Mononuclear cell (primary cell): ENCODE results near the gene RBM48. TPM values are rescaled to one million over a fixed set of nuclear protein-coding genes. Genes with fewer than 3 reads are reported as not detected.

Source experiments
- H3K27me3 ChIP-seq: 2 replicates; pipeline ENCODE4 v1.6.0; 2011; ENCODE audit warnings: low read length, control low read depth; ENCODE audit not compliant: insufficient read depth
- H3K4me1 ChIP-seq: 2 replicates; pipeline ENCODE4 v1.5.1; 2011; ENCODE audit warnings: mild to moderate bottlenecking, low read length, control low read depth; ENCODE audit not compliant: insufficient read depth
- H3K4me3 ChIP-seq: 2 replicates; pipeline ENCODE4 v1.5.1; 2011; ENCODE audit warnings: mild to moderate bottlenecking, low read length, moderate library complexity
- H3K9me3 ChIP-seq: 2 replicates; pipeline ENCODE4 v1.5.1; 2011; ENCODE audit warnings: low read depth, mild to moderate bottlenecking, control low read depth, low read length
- total RNA-seq: library from RNA; depleted of rRNA; stranded (reverse); fragments of >200 nt; gene quantifications from one replicate; pipeline ENCODE4 v1.2.3, GENCODE V29; 2012

Gene RBM48
- total RNA-seq, 1 donor = 36.3 TPM

GRCh38 chr7:92567460-92567859 lies 38.9 kb downstream of the RBM48 start:
- Histone ChIP-seq H3K9me3 (no peaks in the 10 kb centered on the region), H3K27me3 (no peaks in the 10 kb centered on the region), H3K4me3 (no peak overlapping the region), H3K4me1 (peaks cover 5% of the 10 kb centered on the region)

GRCh38 chr7:92569137-92569536 lies 40.5 kb downstream of the RBM48 start:
- no peaks in the 10 kb centered on the region for H3K27me3 ChIP-seq
- no peak overlapping the region for H3K4me3 ChIP-seq
- peaks cover 5% of the 10 kb centered on the region for H3K4me1 ChIP-seq
- H3K9me3 ChIP-seq = no peaks in the 10 kb centered on the region

- Histone ChIP-seq H3K27me3 (no peaks in the 10 kb centered on the region), H3K9me3 (no peaks in the 10 kb centered on the region), H3K4me1 (no peaks in the 10 kb centered on the region), H3K4me3 (no peak overlapping the region)
These were observed 47.7 kb downstream of the RBM48 start for GRCh38 chr7:92576296-92576695.

GRCh38 chr7:92582948-92583347 lies 54.4 kb downstream of the RBM48 start:
- no peak overlapping the region for H3K4me3 ChIP-seq
- no peaks in the 10 kb centered on the region for H3K27me3 ChIP-seq
- H3K4me1 ChIP-seq = peaks cover 13% of the 10 kb centered on the region
- no peaks in the 10 kb centered on the region for H3K9me3 ChIP-seq

GRCh38 chr7:92584953-92585352 lies 56.4 kb downstream of the RBM48 start:
- Histone ChIP-seq H3K9me3 (no peaks in the 10 kb centered on the region), H3K27me3 (no peaks in the 10 kb centered on the region), H3K4me1 (peaks cover 24% of the 10 kb centered on the region), H3K4me3 (no peak overlapping the region)

- H3K4me1 ChIP-seq = peaks cover 33% of the 10 kb centered on the region
- no peaks in the 10 kb centered on the region for H3K9me3 ChIP-seq
- no peak overlapping the region for H3K4me3 ChIP-seq
- H3K27me3 ChIP-seq = no peaks in the 10 kb centered on the region
These were observed 57.8 kb downstream of the RBM48 start for GRCh38 chr7:92586403-92586802.

- no peak overlapping the region for H3K4me3 ChIP-seq
- H3K27me3 ChIP-seq = no peaks in the 10 kb centered on the region
- H3K4me1 ChIP-seq = peaks cover 33% of the 10 kb centered on the region
- no peaks in the 10 kb centered on the region for H3K9me3 ChIP-seq
These were observed 58.2 kb downstream of the RBM48 start for GRCh38 chr7:92586841-92587240.

Other genes starting within 250 kb of the RBM48 start
- gene GATAD1, start 81.3 kb upstream of the RBM48 start, total RNA-seq = 11.2 TPM
- gene ERVW-1, start 50.8 kb upstream of the RBM48 start, total RNA-seq = not detected
- gene PEX1, start 275 bp upstream of the RBM48 start, total RNA-seq = 31.6 TPM
- 77.3 TPM for gene FAM133B, start 61.6 kb downstream of the RBM48 start, total RNA-seq